Breast epithelium (tissue), 4 donors: ENCODE data around the gene SLC34A3. TPM values are rescaled to one million over a fixed set of nuclear protein-coding genes. Genes with fewer than 3 reads are reported as not detected.
"Not testable (repeated sequence)": the region's sequence is repeated elsewhere in the genome, so short reads cannot be mapped to it uniquely, and the experiment has no call there.

Source experiments
- DNase-seq, 2 donors: peaks; one replicate each; pipeline ENCODE4 v3.0.0-alpha.2; 2019; ENCODE audit warnings: low spot score in 2 of 2
- H3K27ac ChIP-seq, 2 donors: fragments of 200-600 bp; sonication (generic) in 1 of 2; one replicate each; pipeline ENCODE4 v1.5.1; 2016 to 2019; ENCODE audit warnings: mild to moderate bottlenecking in 1 of 2
- H3K27me3 ChIP-seq, 2 donors: fragments of 200-600 bp; sonication (generic) in 1 of 2; one replicate each; pipeline versions ENCODE4 v1.5.1 to v1.6.0; 2017 to 2019; ENCODE audit warnings: control low read depth in 1 of 2, mild to moderate bottlenecking in 1 of 2
- H3K36me3 ChIP-seq: fragments of 200-600 bp; one replicate; pipeline ENCODE4 v1.5.1; 2019
- H3K4me1 ChIP-seq, 2 donors: fragments of 200-600 bp; sonication (generic); one replicate each; pipeline ENCODE4 v1.5.1; 2016 to 2019; ENCODE audit warnings: control low read depth in 1 of 2
- H3K4me3 ChIP-seq, 3 donors: fragments of 200-600 bp; sonication (generic); 1 replicate in 2 of 3; 2 replicates in 1 of 3; pipeline ENCODE4 v1.5.1; 2016 to 2019; ENCODE audit warnings: mild to moderate bottlenecking in 3 of 3, moderate library complexity in 2 of 3
- H3K9me3 ChIP-seq, 2 donors: fragments of 200-600 bp; sonication (generic) in 1 of 2; one replicate each; pipeline ENCODE4 v1.5.1; 2016 to 2019; ENCODE audit warnings: control low read depth in 1 of 2
- CTCF ChIP-seq, 3 donors: fragments of 450-650 bp; IDR thresholded peaks; one replicate each; pipeline ENCODE4 v1.5.1; 2016 to 2017; ENCODE audit warnings: antibody characterized with exemption in 3 of 3, mild to moderate bottlenecking in 3 of 3, moderate library complexity in 3 of 3
- POLR2A ChIP-seq: fragments of 450-650 bp; IDR thresholded peaks from one replicate; pipeline ENCODE4 v1.6.1; 2016; ENCODE audit warnings: antibody characterized with exemption, mild to moderate bottlenecking, moderate library complexity
- POLR2AphosphoS5 ChIP-seq, 3 donors: sonication (generic); formaldehyde crosslinking; IDR thresholded peaks; one replicate each; pipeline ENCODE4 v1.6.1; 2017; ENCODE audit warnings: antibody characterized with exemption in 3 of 3
- intact Hi-C: fragments of 100-400 bp; cut with DNase I; formaldehyde crosslinking; loops from one replicate; pipeline ENCODE4 v1.15.1; 2023; ENCODE audit warnings: low total_unique reads
- total RNA-seq, 3 donors: library from RNA; depleted of rRNA; stranded (reverse); fragments of >200 nt; gene quantifications; one replicate each; pipeline ENCODE4 v1.1.0, GENCODE V29; 2016

The SLC34A3 gene
- total RNA-seq, 3 donors from 2014 or later = not detected

DNA sequence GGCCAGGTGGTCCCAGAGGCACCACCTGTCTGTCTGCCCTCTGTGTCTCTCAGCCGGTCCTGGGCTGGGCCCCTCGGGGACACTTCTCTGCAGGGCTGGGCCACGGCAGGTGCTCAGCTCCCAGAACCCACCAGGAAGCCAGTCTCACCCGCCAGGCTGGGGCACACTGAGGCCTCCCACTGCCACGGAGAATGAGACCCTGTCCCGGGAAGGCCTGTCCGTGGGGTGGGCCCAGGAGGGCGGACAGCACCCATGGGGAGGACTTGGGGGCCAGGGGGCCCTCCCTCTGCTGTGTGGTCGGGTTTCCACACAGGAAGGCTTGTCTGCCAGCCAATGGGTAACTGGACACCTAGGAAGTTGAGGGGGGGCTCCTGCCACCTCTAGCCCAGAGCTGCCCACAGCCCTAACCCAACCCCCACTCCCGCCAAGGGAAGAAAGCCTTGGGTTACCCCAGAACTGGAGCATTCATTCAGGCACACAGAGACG lies 6.3 kb downstream of the SLC34A3 start:
- Histone ChIP-seq H3K27ac (peak overlapping the region; percentile 80), H3K27me3 (peaks cover 23 to 40% of the 10 kb centered on the region in 2 donors), H3K9me3 (no peaks in the 10 kb centered on the region), H3K4me1 (peaks cover 0 to 21% of the 10 kb centered on the region in 2 donors), H3K4me3 (peak overlapping the region in 2 of 3 donors; percentile 11 to 46), H3K36me3 (no peaks in the 10 kb centered on the region)
- intact Hi-C loops = loop anchor here (10.0 kb wide), 1 partner anchor 122 kb away; the partner anchor contains the start of gene DPP7
- no peak for DNase-seq
- TF ChIP-seq POLR2AphosphoS5 (IDR thresholded peaks at IDR 0.05) (no peak), CTCF (IDR thresholded peaks at IDR 0.05) (no peak), POLR2A (no peak)

DNA sequence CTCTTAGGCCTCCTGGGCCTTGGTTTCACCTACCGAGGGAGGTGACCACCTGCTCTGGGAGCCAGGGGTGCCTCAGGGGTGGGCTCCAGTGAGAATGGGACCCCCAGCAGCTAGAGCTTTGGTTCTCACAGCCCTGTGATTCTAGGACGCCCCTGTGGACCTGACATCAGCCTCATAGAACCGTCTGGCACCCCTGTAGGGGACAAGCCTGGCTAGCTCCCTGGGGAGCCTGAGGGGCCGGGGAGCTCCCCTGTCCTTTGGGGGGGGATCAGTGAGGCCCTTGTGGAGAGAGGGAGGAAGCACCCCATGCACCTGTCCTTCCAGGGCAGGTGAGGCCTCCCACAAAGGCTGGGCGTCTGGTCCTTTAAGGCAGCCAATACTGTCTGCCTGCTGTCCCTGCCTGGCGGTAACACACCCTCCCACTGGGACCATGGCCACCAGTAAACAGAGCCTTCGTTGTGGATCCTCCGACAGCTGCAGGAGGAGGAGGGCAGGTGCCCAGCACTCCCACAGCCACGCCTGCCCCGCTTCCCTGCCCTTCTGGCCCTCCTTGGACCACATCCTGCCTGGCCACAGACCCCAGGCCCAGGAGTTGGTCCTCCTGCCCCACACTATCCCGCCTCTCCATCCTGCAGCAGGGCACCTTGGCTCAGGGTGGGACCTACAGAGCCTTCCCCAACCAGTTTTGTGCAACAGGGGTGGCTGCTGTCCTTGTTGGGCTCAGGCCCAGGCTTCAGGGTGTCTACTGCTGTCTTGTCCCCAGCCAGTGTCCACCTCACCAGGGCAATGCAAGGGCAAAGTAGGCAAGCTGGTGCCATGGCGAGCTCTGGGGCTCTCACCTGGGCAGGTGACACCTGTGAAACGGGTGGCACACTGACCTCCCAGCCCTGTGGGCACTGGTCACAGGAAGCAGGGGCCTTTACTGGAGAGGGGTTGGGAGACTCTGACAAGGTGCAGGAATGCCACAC lies 7.3 kb downstream of the SLC34A3 start:
- Histone ChIP-seq H3K36me3 (no peaks in the 10 kb centered on the region), H3K27ac (peak overlapping the region; percentile 80), H3K9me3 (no peaks in the 10 kb centered on the region), H3K27me3 (peaks cover 18 to 30% of the 10 kb centered on the region in 2 donors), H3K4me3 (no peak overlapping the region), H3K4me1 (peaks cover 5 to 28% of the 10 kb centered on the region in 2 donors)
- no peak for TF ChIP-seq POLR2A
- TF ChIP-seq POLR2AphosphoS5 (IDR thresholded peaks at IDR 0.05) = no peak
- TF ChIP-seq CTCF (IDR thresholded peaks at IDR 0.05) = no peak
- intact Hi-C loops = loop anchor here (10.0 kb wide), 1 partner anchor 123 kb away; the partner anchor contains the start of gene DPP7
- DNase-seq = peak; percentile 50 to 80

- Histone ChIP-seq H3K4me3 (peak overlapping the region; percentile 65 to 98 (median 71)), H3K27ac (peak overlapping the region; percentile 91 to 97), H3K27me3 (peaks cover 6 to 13% of the 10 kb centered on the region in 2 donors), H3K4me1 (peaks cover 5 to 28% of the 10 kb centered on the region in 2 donors)
- not testable (repeated sequence) for DNase-seq, H3K9me3 ChIP-seq, H3K36me3 ChIP-seq
- intact Hi-C loops = loop anchor here (10.0 kb wide), 1 partner anchor 125 kb away; the partner anchor contains the start of gene DPP7
Measured at GRCh38 chr9:137239541-137240200, 9.0 kb downstream of the SLC34A3 start.

DNA sequence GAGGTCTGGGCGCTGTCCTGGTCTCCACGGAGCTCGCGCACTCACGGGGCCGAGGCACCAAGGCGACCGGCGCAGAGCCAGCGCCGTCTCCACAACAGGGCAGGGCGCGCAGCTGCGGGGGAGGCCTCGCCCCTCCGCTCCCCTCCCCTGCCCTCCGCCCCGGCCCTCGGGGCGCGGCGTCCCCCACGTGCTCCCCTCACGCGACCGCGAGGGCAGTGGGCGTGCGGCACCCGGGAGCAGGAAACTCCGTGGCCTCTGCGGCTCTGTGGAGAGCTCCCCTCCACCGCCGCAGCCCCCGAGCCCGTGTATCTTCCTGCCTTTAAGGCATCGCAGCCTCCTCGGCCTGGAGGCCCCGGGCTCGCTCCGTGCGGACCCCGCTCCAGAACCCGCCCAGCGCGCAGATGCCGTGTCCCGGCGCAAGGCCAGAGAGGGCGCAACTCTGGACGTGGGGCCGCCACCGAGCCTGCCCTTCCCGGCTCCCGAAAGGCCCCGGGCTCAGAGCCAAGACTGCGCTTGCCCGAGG lies 9.7 kb downstream of the SLC34A3 start:
- intact Hi-C loops = no loop called here
- H3K27ac ChIP-seq = peak overlapping the region; percentile 91 to 97

More for the DNA sequence above, 9.7 kb downstream of the SLC34A3 start:
- Histone ChIP-seq H3K27me3 (peaks cover 2 to 6% of the 10 kb centered on the region in 2 donors), H3K4me1 (peaks cover 5 to 28% of the 10 kb centered on the region in 2 donors), H3K36me3 (no peaks in the 10 kb centered on the region), H3K4me3 (peak overlapping the region; percentile 65 to 98 (median 71)), H3K9me3 (no peaks in the 10 kb centered on the region)
- peak; percentile 20 to 75 (median 44) for TF ChIP-seq POLR2AphosphoS5 (IDR thresholded peaks at IDR 0.05)
- peak; percentile 34 for TF ChIP-seq POLR2A
- no peak for TF ChIP-seq CTCF (IDR thresholded peaks at IDR 0.05)
- peak; percentile 72 to 79 for DNase-seq
